ENCODE data around the gene ORAI3. TPM values are rescaled to one million over a fixed set of nuclear protein-coding genes. Genes with fewer than 3 reads are reported as not detected.

The ORAI3 gene
- total and polyA plus RNA-seq, 2 donors from 2014 or later = 23.1 to 32.3 TPM

- peak overlapping the region; percentile 80 to 94 (median 88) for H3K4me3 ChIP-seq (ENCODE audit: low read length in 3 of 3)
- peaks cover 0 to 4% (median 2%) of the 10 kb centered on the region in 3 donors for H3K4me1 ChIP-seq (ENCODE audit: control insufficient read depth in 2 of 3, insufficient read depth in 2 of 3, low read depth in 1 of 3, low read length in 3 of 3)
- peak; percentile 87 for TF ChIP-seq CTCF (IDR thresholded peaks at IDR 0.05; ENCODE audit: borderline replicate concordance, extremely low read depth, insufficient read depth)
- H3K9ac ChIP-seq (ENCODE audit: low read length in 3 of 3) = peak overlapping the region; percentile 55 to 73 (median 59)
- intact Hi-C loops (cut with DNase I) = no loop called here
- no peaks in the 10 kb centered on the region for H3K27me3 ChIP-seq (ENCODE audit: control insufficient read depth, insufficient read depth, low read length)
- H3K36me3 ChIP-seq (ENCODE audit: control insufficient read depth in 2 of 3, insufficient read depth in 3 of 3, low read length in 3 of 3) = no peaks in the 10 kb centered on the region
- DNase-seq (peak; percentile 96 to 98 (median 98)), FAIRE-seq (no peak)
- peak overlapping the region; percentile 86 to 87 for H3K27ac ChIP-seq (ENCODE audit: low read depth in 2 of 2, low read length in 2 of 2)
- no peaks in the 10 kb centered on the region for H3K9me3 ChIP-seq (ENCODE audit: control insufficient read depth in 2 of 3, insufficient read depth in 1 of 3, low read length in 3 of 3)
Observed at GRCh38 chr16:30921748-30922419, 27.0 kb upstream of the ORAI3 start.

- H3K9me3 ChIP-seq (ENCODE audit: control insufficient read depth in 2 of 3, insufficient read depth in 1 of 3, low read length in 3 of 3) = no peaks in the 10 kb centered on the region
- no peak for TF ChIP-seq CTCF (IDR thresholded peaks at IDR 0.05; ENCODE audit: borderline replicate concordance, extremely low read depth, insufficient read depth)
- H3K27me3 ChIP-seq (ENCODE audit: control insufficient read depth, insufficient read depth, low read length) = no peaks in the 10 kb centered on the region
- peaks cover 0 to 4% (median 2%) of the 10 kb centered on the region in 3 donors for H3K4me1 ChIP-seq (ENCODE audit: control insufficient read depth in 2 of 3, insufficient read depth in 2 of 3, low read depth in 1 of 3, low read length in 3 of 3)
- DNase-seq = peak; percentile 100
- peak overlapping the region; percentile 96 to 98 for H3K27ac ChIP-seq (ENCODE audit: low read depth in 2 of 2, low read length in 2 of 2)
- H3K9ac ChIP-seq (ENCODE audit: low read length in 3 of 3) = peak overlapping the region; percentile 34 to 93 (median 87)
- peak overlapping the region; percentile 88 to 97 (median 94) for H3K4me3 ChIP-seq (ENCODE audit: low read length in 3 of 3)
- intact Hi-C loops (cut with DNase I) = no loop called here
- H3K36me3 ChIP-seq (ENCODE audit: control insufficient read depth in 2 of 3, insufficient read depth in 3 of 3, low read length in 3 of 3) = no peaks in the 10 kb centered on the region
- peak; percentile 99 for FAIRE-seq
Observed at GRCh38 chr16:30922420-30922959, 26.4 kb upstream of the ORAI3 start.

GRCh38 chr16:30922960-30923535, 25.8 kb upstream of the ORAI3 start:
- peak overlapping the region; percentile 77 to 97 (median 94) for H3K4me3 ChIP-seq (ENCODE audit: low read length in 3 of 3)
- TF ChIP-seq CTCF (IDR thresholded peaks at IDR 0.05; ENCODE audit: borderline replicate concordance, extremely low read depth, insufficient read depth) = no peak
- peak overlapping the region; percentile 96 to 98 for H3K27ac ChIP-seq (ENCODE audit: low read depth in 2 of 2, low read length in 2 of 2)
- peak; percentile 100 for DNase-seq
- no peaks in the 10 kb centered on the region for H3K27me3 ChIP-seq (ENCODE audit: control insufficient read depth, insufficient read depth, low read length)
- no peak for FAIRE-seq
- intact Hi-C loops (cut with DNase I) = no loop called here
- no peaks in the 10 kb centered on the region for H3K36me3 ChIP-seq (ENCODE audit: control insufficient read depth in 2 of 3, insufficient read depth in 3 of 3, low read length in 3 of 3)
- no peaks in the 10 kb centered on the region for H3K9me3 ChIP-seq (ENCODE audit: control insufficient read depth in 2 of 3, insufficient read depth in 1 of 3, low read length in 3 of 3)
- H3K4me1 ChIP-seq (ENCODE audit: control insufficient read depth in 2 of 3, insufficient read depth in 2 of 3, low read depth in 1 of 3, low read length in 3 of 3) = peaks cover 0 to 4% (median 2%) of the 10 kb centered on the region in 3 donors
- H3K9ac ChIP-seq (ENCODE audit: low read length in 3 of 3) = peak overlapping the region; percentile 34 to 93 (median 87)

All from kidney (tissue), 14 donors.